Spinal cord (tissue), 10 donors: Measurements from ENCODE around the gene RELT. TPM values are rescaled to one million over a fixed set of nuclear protein-coding genes. Genes with fewer than 3 reads are reported as not detected.
A peak's percentile ranks its signal among the peaks of the same experiment; 100 is the strongest.

ENCODE experiments used
- DNase-seq, 6 donors: peaks; one replicate each; pipeline versions ENCODE4 v3.0.0 to v3.0.0-alpha.2; 2013 to 2015; ENCODE audit warnings: low spot score in 6 of 6, low read depth in 4 of 6
- H3K27ac ChIP-seq: one replicate; pipeline ENCODE4 v1.5.1; 2013; ENCODE audit warnings: low read depth, low read length, control low read depth
- H3K27me3 ChIP-seq: one replicate; pipeline ENCODE4 v1.6.1; 2013; ENCODE audit warnings: low read length; ENCODE audit not compliant: control insufficient read depth, insufficient read depth
- H3K36me3 ChIP-seq: one replicate; pipeline ENCODE4 v1.6.1; 2013; ENCODE audit warnings: low read length; ENCODE audit not compliant: control insufficient read depth, insufficient read depth
- H3K4me1 ChIP-seq: one replicate; pipeline ENCODE4 v1.6.1; 2013; ENCODE audit warnings: low read length; ENCODE audit not compliant: control insufficient read depth, insufficient read depth
- H3K4me3 ChIP-seq: one replicate; pipeline ENCODE4 v1.5.1; 2013; ENCODE audit warnings: low read depth, low read length, control low read depth
- H3K9me3 ChIP-seq: one replicate; pipeline ENCODE4 v1.6.1; 2013; ENCODE audit warnings: low read length; ENCODE audit not compliant: control insufficient read depth, insufficient read depth
- WGBS: methylation state at CpG from one replicate; pipeline ENCODE4 v1.1.5; 2013; ENCODE audit warnings: missing lambda C conversion rate; ENCODE audit not compliant: insufficient coverage; 5-methylcytosine and 5-hydroxymethylcytosine counted together
- polyA plus RNA-seq, 2 donors: library from polyadenylated mRNA; unstranded; fragments of 120-200 nt; gene quantifications; one replicate each; pipeline ENCODE4 v1.2.1, GENCODE V29; 2013; ENCODE audit not compliant: insufficient read length in 2 of 2
- total RNA-seq, 2 donors: library from RNA; depleted of rRNA in 1 of 2; stranded (reverse); fragments of 120-200 nt in 1 of 2; fragments of >200 nt in 1 of 2; gene quantifications; one replicate each; pipeline versions ENCODE4 v1.2.3 to v1.2.4, GENCODE V29; 2013 to 2014
- donor health status: healthy.

RELT gene
- total and polyA plus RNA-seq, 4 donors, result 6.1 to 15.2 (median 9.7) TPM

DNA sequence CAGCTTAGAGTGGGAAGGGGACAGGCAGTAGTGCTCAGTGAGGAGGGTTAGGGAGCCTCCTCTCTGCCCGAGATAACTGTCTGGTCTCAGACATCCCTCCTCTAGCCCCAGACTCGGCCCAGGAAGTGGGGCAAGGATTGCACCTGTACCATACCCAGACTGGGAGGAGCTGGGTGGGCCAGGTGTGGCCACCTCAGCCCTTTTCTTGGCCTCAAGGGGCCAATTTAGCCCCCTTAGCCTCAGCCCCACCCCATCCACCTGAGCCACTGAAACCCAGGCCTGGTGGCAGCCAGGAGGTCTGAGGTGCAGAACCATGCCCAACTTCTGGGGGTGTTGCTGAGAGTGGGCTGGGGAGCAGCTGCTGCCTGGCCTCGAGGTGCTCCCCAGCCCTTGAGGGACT is 6.5 kb downstream of the RELT start:
- no peak for DNase-seq
- Histone ChIP-seq H3K9me3 (no peaks in the 10 kb centered on the region), H3K27ac (peak overlapping the region; percentile 54), H3K4me1 (peaks cover 73% of the 10 kb centered on the region), H3K36me3 (peaks cover 29% of the 10 kb centered on the region), H3K27me3 (no peaks in the 10 kb centered on the region), H3K4me3 (no peak overlapping the region)
- WGBS, result 84% methylated on average over 3 of the region's 3 CpGs

DNA sequence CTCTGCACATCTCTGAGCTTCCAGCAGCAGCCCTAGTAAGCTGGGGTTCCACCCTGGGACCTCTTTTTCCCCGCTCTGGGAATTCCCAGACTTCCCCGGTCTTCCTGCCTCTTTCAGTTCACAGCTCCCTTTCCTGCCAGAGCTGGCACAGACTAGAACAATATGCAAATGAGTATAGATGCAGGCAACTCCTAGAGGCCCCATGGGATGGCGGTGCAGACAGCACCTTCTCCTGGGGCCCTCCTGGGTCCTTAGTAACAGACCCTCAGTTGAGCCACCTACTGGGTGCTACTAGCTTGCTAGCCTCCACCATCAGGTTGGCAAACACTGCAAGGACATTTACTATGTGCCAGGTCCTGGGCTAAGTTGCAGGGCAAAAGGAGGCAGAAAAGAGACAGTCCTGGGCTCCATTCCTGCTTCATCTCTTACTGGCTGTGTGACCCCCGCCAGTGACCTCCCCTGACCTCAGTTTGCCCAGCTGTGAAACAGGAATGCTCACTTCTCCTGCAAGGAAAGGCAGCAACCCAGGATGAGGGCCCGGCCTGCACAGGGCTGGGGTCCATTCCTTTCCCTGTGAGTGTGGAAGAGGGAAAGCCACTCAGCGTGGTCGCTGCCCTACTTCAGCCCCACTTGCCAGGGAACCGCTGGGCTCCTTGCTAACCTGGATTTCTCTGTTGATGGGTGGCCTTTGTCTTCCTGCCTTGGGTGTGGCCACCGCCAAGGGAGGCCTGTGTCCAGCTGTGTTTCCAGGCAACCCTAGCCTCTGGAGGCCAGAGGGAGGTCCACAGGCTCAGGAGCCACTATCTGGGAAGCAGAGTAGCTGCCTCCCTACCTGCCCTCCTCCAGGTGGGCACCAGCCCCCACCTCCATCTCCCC is 7.3 kb downstream of the RELT start:
- peaks cover 77% of the 10 kb centered on the region for H3K4me1 ChIP-seq
- H3K4me3 ChIP-seq, result no peak overlapping the region
- no peaks in the 10 kb centered on the region for H3K9me3 ChIP-seq
- no peaks in the 10 kb centered on the region for H3K27me3 ChIP-seq
- peak overlapping the region; percentile 54 for H3K27ac ChIP-seq
- DNase-seq, result peak in 3 of 6 donors; percentile 23 to 80 (median 57)
- WGBS, result 67% methylated on average over 6 of the region's 9 CpGs
- peaks cover 36% of the 10 kb centered on the region for H3K36me3 ChIP-seq

DNA sequence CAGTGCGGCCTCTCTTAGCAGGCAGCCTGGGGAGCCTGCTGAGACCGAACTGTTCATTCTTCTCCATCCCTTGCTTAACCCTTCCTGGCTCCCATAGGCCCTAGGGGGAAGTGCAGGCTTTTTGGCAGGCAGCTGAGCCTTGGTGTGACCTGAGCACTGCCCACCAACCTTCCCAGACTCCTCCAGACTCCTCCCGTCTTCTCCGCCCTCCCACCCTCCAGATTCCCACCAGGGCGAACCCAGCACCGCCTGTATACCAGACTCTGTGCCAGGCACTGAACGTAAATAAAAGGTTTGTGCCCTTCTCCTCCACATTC is 7.9 kb downstream of the RELT start:
- H3K9me3 ChIP-seq, result no peaks in the 10 kb centered on the region
- peaks cover 80% of the 10 kb centered on the region for H3K4me1 ChIP-seq
- no peak for DNase-seq
- no peaks in the 10 kb centered on the region for H3K27me3 ChIP-seq
- H3K36me3 ChIP-seq, result peaks cover 39% of the 10 kb centered on the region
- no peak overlapping the region for H3K27ac ChIP-seq
- 82% methylated on average over 4 of the region's 7 CpGs for WGBS
- no peak overlapping the region for H3K4me3 ChIP-seq

DNA sequence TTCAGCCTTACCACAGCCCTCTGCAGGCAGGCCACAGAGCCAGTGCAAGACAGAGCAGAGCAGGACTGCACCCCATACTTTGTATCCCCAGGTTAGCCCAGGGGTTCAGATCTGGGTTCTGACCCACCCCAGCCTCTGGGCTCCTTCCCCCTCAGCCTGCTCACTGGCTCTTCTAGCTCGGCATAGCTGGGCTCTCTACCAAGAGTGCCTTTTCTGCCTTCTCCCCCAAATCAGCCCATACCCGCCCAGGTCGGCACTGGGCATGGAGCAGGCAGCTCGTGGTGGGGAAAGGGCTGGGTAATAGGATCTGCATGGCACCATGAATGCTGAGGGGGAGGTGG is 8.3 kb downstream of the RELT start:
- no peaks in the 10 kb centered on the region for H3K9me3 ChIP-seq
- H3K27me3 ChIP-seq, result no peaks in the 10 kb centered on the region
- H3K27ac ChIP-seq, result peak overlapping the region; percentile 65
- no peak for DNase-seq
- H3K4me1 ChIP-seq, result peaks cover 80% of the 10 kb centered on the region
- H3K4me3 ChIP-seq, result no peak overlapping the region
- H3K36me3 ChIP-seq, result peaks cover 40% of the 10 kb centered on the region
- 69% methylated on average over 3 of the region's 4 CpGs for WGBS

DNA sequence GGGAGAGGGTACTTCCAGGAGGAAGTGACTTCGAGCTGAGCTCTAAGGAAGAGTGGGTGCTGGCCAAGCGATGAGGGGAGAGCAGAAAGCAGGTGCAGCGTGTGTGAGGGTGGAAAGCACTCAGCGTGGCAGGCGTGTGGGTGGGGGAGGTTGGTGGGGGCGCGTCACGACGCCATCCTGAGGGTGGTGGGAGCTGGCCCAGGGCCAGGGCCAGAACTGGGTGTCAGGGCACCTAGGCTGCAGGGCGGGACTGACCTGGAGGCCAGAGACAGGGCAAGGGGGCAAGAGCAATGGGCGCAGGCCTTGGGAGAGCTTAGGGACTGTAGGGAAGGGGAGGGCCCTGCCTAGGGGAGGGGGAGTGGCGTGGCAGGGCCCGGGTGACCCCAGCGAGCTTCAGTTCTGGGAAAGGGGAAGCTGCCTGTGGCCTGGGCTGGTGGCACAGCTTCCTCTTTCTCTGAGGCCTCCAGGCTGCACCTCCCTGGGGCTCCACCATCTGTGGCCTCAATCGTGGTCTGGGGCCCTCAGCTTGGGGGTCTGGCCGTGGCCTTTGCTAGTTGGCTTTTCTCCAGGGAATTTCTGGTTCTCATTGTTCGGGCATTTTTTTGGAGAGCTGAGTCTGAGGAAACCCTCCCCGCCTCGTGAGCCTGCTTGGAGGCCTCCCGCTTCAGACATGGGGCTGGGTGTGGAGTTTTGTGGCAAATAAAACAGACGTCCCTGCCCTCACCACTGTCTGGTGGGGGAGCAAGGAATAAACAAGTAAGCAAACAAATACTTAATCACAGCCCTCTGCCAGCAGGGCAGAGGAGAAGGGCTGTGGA is 8.9 kb downstream of the RELT start:
- Histone ChIP-seq H3K36me3 (peaks cover 38% of the 10 kb centered on the region), H3K4me1 (peaks cover 76% of the 10 kb centered on the region), H3K27ac (peak overlapping the region; percentile 65), H3K27me3 (no peaks in the 10 kb centered on the region), H3K4me3 (no peak overlapping the region), H3K9me3 (no peaks in the 10 kb centered on the region)
- peak in 1 of 6 donors; percentile 40 for DNase-seq
- WGBS, result 70% methylated on average over 15 of the region's 21 CpGs

DNA sequence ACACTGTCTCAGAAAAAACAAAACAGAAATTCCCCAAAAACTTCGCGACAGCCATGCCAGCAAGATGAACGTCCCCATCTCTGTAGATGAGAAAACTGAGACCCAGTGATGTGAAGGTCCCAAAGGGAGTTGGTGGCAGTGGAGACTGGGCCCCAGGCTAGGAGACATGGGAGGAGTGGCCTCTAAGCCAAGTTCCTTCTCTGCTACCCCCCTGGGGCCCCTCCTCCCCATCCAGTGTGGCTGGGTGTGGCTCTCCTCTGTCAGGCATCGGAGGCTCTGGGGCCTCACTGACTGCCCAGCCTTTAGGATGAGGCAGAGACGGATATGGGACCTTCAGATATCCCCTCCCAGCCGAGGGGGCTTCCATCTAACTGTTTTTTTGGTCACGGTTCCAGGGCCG is 9.8 kb downstream of the RELT start:
- Histone ChIP-seq H3K27me3 (no peaks in the 10 kb centered on the region), H3K9me3 (no peaks in the 10 kb centered on the region), H3K4me1 (peaks cover 68% of the 10 kb centered on the region), H3K36me3 (peaks cover 41% of the 10 kb centered on the region), H3K4me3 (no peak overlapping the region), H3K27ac (peak overlapping the region; percentile 65)
- no peak for DNase-seq
- 75% methylated on average over 4 of the region's 8 CpGs for WGBS

DNA sequence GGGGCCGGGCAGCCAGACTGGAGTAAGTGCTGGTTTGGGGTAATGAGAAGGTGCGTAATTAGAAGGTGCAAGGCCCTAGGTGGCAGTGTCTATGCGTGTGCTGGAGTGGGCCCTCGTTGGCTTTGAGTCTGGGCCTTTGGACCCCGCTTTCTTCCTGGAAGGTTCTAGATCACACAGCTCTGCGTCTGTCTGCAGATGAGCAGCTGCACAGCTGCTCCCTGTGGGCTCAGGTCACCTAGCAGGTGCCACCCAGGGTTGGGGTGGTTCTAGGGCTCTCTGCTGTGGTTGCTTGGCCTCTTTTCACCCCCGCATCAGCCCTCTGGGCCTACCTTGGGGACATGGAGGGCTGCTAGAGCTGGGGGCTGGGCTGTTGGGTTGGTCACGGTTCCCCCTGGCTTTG is 10.3 kb downstream of the RELT start:
- Histone ChIP-seq H3K27me3 (no peaks in the 10 kb centered on the region), H3K36me3 (peaks cover 40% of the 10 kb centered on the region), H3K27ac (peak overlapping the region; percentile 65), H3K9me3 (no peaks in the 10 kb centered on the region), H3K4me3 (no peak overlapping the region), H3K4me1 (peaks cover 68% of the 10 kb centered on the region)
- no peak for DNase-seq
- WGBS, result 87% methylated on average over 7 of the region's 8 CpGs

DNA sequence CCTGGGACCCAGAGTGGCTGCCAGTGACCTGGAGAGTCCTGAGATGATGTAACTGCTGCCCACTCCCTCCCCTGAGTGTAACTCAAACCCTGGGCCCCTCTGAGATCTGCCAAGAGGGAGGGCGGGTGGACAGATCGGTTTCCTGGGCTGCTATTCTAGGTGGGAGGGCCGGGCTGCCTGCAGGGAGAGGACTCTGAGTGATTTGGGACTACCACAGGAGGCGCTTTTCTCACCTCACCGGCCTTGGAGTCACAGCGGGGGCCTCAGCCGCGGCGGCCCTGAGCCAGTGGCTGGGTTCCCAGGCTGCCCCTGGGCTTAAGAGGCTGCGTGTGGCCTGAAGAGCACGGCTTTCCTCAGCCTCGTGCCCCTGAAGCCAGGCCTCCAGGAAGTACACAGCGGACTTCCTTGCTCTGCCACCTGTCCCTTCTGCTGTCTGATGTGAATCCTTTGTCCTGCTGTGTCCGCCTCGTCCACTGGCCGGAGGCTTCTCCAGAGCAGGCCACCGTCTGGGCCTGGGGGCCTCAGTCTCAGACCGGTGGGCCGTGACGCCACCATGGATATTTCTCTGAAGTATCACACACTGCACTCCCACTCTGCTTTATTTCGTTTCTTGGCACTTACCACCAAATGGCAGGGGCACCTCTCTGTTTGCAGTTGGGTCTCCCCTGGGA is 11.5 kb downstream of the RELT start:
- no peak for DNase-seq
- H3K9me3 ChIP-seq, result no peaks in the 10 kb centered on the region
- H3K4me1 ChIP-seq, result peaks cover 68% of the 10 kb centered on the region
- H3K36me3 ChIP-seq, result peaks cover 43% of the 10 kb centered on the region
- no peak overlapping the region for H3K27ac ChIP-seq
- no peaks in the 10 kb centered on the region for H3K27me3 ChIP-seq
- WGBS, result 57% methylated on average over 21 of the region's 21 CpGs
- no peak overlapping the region for H3K4me3 ChIP-seq

DNA sequence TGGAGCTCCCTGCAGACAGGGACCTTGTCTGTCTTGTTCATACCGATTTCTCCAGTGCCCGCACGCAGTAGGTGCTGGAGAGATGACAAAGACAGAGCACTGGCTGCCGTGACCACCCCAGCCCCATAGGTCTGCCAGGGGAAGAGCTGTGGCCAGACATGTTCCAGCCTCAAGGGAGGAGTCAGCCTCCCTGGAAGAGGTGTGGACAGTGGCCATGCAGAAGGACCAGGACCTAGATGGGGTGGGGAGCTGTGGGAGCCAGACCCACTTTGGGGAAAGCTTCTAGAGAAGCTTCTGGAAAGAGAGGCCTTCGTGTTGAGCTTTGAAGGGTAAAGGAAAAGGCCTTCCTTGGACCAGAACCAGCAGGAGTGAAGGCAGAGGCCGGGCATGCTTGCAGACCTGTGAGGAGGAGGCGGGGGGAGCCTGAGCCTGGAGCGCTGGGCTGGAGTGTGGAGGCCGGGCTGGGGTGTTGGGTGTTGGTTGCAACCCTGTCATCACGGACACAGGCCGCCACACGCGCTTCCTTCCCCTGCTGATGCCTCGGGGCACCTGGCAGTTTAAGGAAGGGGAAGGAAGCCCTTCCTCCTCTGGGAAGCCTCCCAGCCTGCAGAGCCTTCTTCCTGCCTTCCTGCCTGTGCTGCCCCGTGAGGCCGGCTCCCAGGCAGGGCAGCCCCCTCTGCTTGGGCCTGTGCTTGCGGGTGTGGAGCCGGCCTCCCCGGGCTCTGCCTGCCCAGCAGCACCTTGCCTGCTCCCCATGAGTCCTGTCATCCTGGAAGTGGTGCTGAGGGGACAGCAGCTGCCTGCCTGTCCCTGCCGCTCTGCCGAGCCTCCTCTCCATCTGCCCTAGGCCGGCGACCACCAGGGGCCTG is 12.3 kb downstream of the RELT start:
- H3K4me1 ChIP-seq, result peaks cover 68% of the 10 kb centered on the region
- no peak overlapping the region for H3K27ac ChIP-seq
- DNase-seq, result no peak
- no peaks in the 10 kb centered on the region for H3K9me3 ChIP-seq
- H3K36me3 ChIP-seq, result peaks cover 48% of the 10 kb centered on the region
- WGBS, result 81% methylated on average over 20 of the region's 23 CpGs
- H3K4me3 ChIP-seq, result no peak overlapping the region
- no peaks in the 10 kb centered on the region for H3K27me3 ChIP-seq
